Mesodermal cell (in vitro differentiated cells): ENCODE data around the gene PDF.

Experiments
- H3K27ac ChIP-seq: 2 replicates; pipeline ENCODE4 v1.7.0; 2013; ENCODE audit warnings: mild to moderate bottlenecking, low read depth, low read length, moderate library complexity; ENCODE audit not compliant: severe bottlenecking
- H3K36me3 ChIP-seq: 2 replicates; pipeline ENCODE4 v1.7.1; 2013; ENCODE audit warnings: mild to moderate bottlenecking, low read length, moderate library complexity; ENCODE audit not compliant: control insufficient read depth, insufficient read depth
- H3K4me1 ChIP-seq: one replicate; pipeline ENCODE4 v1.7.1; 2013; ENCODE audit warnings: mild to moderate bottlenecking, low read length; ENCODE audit not compliant: insufficient read depth, control insufficient read depth, poor library complexity, severe bottlenecking
- H3K4me3 ChIP-seq: 2 replicates; pipeline ENCODE4 v1.7.0; 2013; ENCODE audit warnings: low read length, control low read depth, mild to moderate bottlenecking; ENCODE audit not compliant: insufficient read depth, poor library complexity, severe bottlenecking; ENCODE audit errors: extremely low read depth
- H3K9me3 ChIP-seq: 2 replicates; pipeline ENCODE4 v1.7.1; 2013; ENCODE audit warnings: mild to moderate bottlenecking, low read length, moderate library complexity; ENCODE audit not compliant: control insufficient read depth
- WGBS, 2 experiments: methylation state at CpG; one replicate each; pipeline ENCODE4 v1.1.5; 2013; ENCODE audit warnings: missing lambda C conversion rate in 2 of 2; ENCODE audit not compliant: insufficient coverage in 2 of 2; 5-methylcytosine and 5-hydroxymethylcytosine counted together

Gene PDF

DNA sequence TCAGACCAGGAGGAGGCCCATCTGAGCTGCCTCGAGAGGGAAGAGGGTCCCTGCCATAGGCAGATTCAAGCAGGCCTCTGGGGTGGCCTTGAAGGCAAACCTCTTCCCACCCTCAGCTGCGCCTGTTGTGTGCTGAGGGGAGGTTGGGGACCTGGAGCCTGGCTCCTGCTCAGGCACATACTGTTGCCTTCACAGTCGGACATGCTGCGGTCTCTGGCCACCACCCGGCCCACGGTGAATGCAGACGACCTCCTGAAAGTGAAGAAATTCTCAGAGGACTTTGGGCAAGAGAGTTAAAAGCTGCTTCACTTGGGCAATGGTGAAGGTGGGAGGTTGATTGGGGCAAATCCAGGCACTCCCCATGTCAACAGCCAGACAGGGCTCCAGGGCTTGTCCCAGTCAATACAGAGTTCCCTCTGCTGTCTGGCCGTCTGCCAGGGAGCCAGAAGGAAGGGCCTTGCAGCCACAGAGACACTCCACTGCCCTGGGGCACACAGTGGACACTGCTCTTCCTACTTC lies 6.3 kb downstream of the PDF start:
- no peak overlapping the region for H3K4me3 ChIP-seq
- H3K9me3 ChIP-seq: no peaks in the 10 kb centered on the region
- peaks cover 19% of the 10 kb centered on the region for H3K4me1 ChIP-seq
- H3K27ac ChIP-seq: peak overlapping the region; percentile 16
- peaks cover 98% of the 10 kb centered on the region for H3K36me3 ChIP-seq
- WGBS, 2 experiments: 93 to 96% methylated on average over 8 of the region's 8 CpGs

DNA sequence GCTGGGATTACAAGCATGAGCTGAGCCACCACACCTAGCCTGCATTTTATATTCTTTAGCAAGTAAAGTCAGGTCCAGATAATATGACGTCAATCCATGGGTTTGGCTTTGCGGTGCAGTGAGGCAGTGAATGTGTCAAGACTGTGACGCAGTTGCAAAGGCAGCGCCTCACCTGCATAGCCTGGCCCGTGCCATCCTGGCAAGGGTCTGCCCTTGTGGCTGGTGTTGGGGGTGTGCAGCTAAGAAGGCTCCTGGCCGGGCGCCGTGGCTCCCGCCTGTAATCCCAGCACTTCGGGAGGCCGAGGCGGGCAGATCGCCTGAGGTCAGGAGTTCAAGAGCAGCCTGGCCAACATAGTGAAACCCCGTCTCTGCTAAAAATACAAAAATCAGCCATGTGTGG lies 7.0 kb downstream of the PDF start:
- Histone ChIP-seq H3K36me3 (peaks cover 98% of the 10 kb centered on the region), H3K9me3 (no peaks in the 10 kb centered on the region), H3K27ac (no peak overlapping the region), H3K4me3 (no peak overlapping the region), H3K4me1 (peaks cover 18% of the 10 kb centered on the region)
- WGBS, 2 experiments: 96 to 97% methylated on average over 7 to 14 of the region's 14 CpGs

DNA sequence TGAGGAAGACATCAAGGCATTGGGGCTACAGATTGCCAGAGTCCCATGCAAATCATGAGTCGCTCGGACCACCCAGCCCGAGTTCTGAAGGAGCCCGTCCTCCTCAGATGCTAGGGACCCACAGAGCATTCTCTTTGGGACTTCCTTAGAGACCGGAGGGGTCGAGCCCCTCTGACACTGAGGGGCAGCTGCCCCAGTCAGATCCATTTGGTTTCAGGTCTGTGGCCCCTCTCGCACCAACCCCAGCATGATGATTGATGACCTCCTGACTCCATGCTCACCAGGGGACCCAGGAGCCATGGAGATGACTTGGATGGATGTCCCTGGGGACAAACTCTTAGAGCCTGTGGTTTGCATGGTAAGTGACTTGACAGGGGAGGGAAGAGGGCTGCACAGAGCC lies 8.0 kb downstream of the PDF start:
- 95 to 98% methylated on average over 6 to 7 of the region's 7 CpGs for WGBS, 2 experiments
- Histone ChIP-seq H3K36me3 (peaks cover 94% of the 10 kb centered on the region), H3K4me3 (no peak overlapping the region), H3K9me3 (no peaks in the 10 kb centered on the region), H3K27ac (no peak overlapping the region), H3K4me1 (peaks cover 13% of the 10 kb centered on the region)

DNA sequence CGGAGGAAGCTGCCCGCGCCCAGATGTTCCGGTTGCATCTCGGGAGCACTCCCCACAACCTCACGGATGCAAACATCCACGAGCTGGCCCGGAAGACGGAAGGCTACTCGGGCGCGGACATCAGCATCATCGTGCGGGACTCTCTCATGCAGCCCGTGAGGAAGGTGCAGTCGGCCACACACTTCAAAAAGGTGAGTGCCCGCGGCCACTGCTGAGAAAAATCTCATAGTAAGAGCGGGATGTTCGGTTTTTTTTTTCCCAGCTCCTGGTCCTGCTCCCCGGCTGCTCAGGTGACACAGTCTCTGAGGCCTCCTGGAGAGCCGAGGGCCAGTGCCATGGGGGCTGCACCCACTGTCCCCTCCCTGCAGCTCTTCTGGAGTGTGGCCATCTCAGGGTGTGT lies 9.3 kb downstream of the PDF start:
- no peak overlapping the region for H3K4me3 ChIP-seq
- H3K36me3 ChIP-seq: peaks cover 93% of the 10 kb centered on the region
- H3K9me3 ChIP-seq: no peaks in the 10 kb centered on the region
- WGBS, 2 experiments: 93 to 94% methylated on average over 22 of the region's 22 CpGs
- peaks cover 11% of the 10 kb centered on the region for H3K4me1 ChIP-seq
- H3K27ac ChIP-seq: no peak overlapping the region

DNA sequence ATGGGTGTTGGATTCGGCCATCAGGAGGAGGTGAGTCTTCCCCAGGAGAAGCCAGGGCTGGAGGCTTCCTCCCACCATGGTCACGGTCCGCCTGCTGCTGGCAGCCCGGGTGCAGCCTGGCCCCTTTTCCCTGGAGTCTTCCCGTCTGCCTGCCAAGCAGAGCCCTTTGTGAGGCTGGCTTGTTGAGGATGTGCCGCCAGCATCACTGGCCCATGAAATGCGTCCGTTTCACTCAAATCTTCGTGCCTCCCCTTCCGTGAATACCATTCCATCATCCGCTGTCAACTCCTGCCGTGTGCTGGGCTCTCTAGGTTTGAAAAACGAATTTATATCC lies 9.7 kb downstream of the PDF start:
- Histone ChIP-seq H3K27ac (no peak overlapping the region), H3K4me3 (no peak overlapping the region), H3K36me3 (peaks cover 93% of the 10 kb centered on the region), H3K4me1 (peaks cover 9% of the 10 kb centered on the region), H3K9me3 (no peaks in the 10 kb centered on the region)
- 91 to 93% methylated on average over 8 to 12 of the region's 13 CpGs for WGBS, 2 experiments

DNA sequence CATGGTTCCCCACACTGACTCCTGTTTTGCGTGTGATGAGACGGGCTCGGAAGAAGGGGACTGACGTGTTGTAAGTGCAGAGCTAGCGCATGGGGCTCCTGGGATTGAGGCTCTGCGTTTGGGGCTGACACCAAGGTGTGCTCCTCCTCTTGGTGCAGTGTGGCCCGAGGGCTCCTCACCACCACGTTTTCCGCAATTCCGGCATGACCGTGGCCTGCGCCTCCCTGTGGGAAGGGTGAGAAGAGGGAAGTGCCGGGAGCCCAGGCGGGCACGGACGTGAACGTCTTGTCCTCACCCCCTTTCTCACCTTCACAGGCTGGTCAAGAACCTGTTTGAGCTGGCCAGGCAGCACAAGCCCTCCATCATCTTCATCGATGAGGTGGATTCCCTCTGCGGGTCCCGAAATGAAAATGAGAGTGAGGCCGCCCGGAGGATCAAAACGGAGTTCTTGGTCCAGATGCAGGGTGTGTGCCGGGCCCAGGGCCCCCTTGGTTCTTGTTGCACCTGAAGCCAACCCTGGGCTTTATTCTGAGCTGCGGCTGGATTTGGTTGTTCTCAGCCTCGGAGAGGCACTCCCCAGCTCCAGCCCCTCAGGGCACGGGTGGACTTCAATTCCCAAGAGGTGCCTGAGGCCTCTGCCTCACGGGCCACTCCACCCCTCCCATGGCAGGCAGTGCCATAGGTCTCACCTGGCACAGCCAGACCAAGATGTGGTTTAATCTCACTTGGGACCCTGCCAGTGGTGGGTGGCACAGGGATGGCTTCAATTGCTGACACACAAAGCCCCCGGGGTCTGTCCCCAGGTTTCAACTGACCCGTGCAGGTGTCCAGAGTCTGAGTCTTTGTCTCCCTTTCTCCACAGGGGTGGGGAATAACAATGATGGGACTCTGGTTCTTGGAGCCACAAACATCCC lies 10.3 kb downstream of the PDF start:
- H3K4me3 ChIP-seq: no peak overlapping the region
- peaks cover 93% of the 10 kb centered on the region for H3K36me3 ChIP-seq
- WGBS, 2 experiments: 94 to 95% methylated on average over 20 to 24 of the region's 30 CpGs
- H3K27ac ChIP-seq: no peak overlapping the region
- H3K9me3 ChIP-seq: no peaks in the 10 kb centered on the region
- peaks cover 9% of the 10 kb centered on the region for H3K4me1 ChIP-seq

DNA sequence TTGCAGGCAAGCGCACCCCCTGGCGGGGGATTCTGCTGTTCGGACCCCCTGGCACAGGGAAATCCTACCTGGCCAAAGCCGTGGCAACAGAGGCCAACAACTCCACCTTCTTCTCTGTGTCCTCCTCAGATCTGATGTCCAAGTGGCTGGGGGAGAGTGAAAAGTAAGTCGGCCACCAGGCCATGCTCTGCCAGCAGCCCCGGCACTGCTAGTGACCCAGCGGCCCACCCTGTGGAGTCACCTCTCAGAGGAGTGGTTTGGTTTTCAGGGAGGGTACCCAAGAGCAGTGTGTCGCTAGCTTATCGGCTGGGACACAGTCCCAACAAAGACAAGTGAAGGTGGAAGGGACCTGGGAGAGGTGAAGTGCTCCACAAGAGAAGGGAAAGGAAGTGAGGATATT lies 11.0 kb downstream of the PDF start:
- Histone ChIP-seq H3K4me3 (no peak overlapping the region), H3K27ac (no peak overlapping the region), H3K36me3 (peaks cover 92% of the 10 kb centered on the region), H3K4me1 (peaks cover 4% of the 10 kb centered on the region), H3K9me3 (no peaks in the 10 kb centered on the region)
- 96 to 99% methylated on average over 8 to 9 of the region's 9 CpGs for WGBS, 2 experiments

DNA sequence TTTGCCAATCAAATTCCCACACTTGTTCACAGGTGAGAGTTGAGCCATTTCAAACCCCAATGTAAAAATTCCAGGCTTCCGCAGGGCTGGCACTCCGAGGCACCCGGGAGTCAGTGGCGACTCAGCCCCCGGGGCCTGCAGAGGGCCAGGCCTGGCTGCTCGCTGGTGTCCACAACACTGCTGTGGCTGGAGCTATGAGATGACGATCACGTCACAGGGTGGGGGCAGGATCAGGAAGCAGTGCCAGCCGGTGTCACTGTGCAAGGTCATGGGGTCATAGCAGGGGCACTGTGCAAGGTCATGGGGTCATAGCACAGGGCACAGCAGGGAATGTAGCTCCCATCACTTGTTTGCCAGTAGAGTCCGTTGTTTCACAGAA lies 11.5 kb downstream of the PDF start:
- Histone ChIP-seq H3K27ac (no peak overlapping the region), H3K36me3 (peaks cover 92% of the 10 kb centered on the region), H3K4me3 (no peak overlapping the region), H3K9me3 (no peaks in the 10 kb centered on the region), H3K4me1 (no peaks in the 10 kb centered on the region)
- 98% methylated on average over 10 of the region's 10 CpGs for WGBS, 2 experiments

DNA sequence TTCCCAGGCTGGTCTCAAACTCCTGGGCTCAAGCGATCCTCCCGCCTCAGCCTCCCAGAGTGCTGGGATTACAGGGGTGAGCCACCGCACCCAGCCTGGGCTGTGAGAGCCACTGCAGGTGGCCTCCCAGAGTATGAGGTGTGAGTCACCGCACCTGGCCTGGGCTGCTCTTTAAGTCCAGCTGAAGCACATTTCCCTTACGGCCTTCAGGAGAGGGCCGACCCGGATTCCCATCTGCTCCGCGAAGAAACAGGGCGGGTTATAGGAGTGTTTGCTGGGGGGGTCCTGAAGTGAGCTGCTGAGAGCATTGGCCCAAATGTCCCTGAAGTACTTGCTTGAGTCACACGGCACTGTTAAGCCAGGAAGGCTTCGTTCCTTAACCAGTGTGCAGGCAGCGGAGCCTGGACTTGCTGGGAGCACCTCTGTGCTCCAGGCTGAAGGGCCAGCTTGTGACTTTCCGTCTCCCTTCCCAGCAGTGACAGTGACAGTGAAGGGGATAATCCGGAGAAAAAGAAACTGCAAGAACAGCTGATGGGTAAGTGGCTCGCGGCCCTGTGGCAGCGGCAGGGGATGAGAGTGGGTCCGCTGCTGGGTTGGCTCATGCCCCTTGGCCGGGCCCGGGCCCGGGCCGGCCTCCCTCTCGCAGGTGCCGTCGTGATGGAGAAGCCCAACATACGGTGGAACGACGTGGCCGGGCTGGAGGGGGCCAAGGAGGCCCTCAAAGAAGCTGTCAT lies 12.0 kb downstream of the PDF start:
- no peak overlapping the region for H3K27ac ChIP-seq
- no peaks in the 10 kb centered on the region for H3K4me1 ChIP-seq
- no peak overlapping the region for H3K4me3 ChIP-seq
- WGBS, 2 experiments: 91 to 96% methylated on average over 29 to 30 of the region's 30 CpGs
- no peaks in the 10 kb centered on the region for H3K9me3 ChIP-seq
- H3K36me3 ChIP-seq: peaks cover 91% of the 10 kb centered on the region

DNA sequence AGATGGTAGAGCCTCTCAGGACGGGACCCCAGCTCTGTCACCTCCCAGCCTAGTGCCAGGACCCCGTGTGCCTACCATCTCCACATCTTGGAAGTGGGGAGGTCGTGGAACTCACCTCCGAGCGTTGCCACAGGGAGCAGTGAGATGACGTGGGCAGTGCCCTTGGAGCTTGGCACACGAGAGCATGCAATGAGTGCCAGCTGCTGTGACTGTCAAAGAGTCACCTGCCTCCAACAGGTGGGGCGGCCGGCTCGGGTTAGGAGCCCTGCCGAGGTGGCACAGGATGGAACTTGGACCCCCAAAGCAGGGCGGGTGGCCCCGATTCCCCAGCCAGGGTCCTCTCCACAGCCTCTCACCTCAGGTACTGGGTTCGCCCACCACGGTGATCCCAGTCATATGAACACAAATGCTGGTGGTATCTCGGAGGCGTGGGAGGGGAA lies 13.8 kb downstream of the PDF start:
- no peaks in the 10 kb centered on the region for H3K9me3 ChIP-seq
- peaks cover 73% of the 10 kb centered on the region for H3K36me3 ChIP-seq
- no peaks in the 10 kb centered on the region for H3K4me1 ChIP-seq
- 96 to 98% methylated on average over 15 to 17 of the region's 17 CpGs for WGBS, 2 experiments
- H3K4me3 ChIP-seq: no peak overlapping the region
- no peak overlapping the region for H3K27ac ChIP-seq
